K562 (cell line): ENCODE results near the gene ASIC3. TPM values are rescaled to one million over a fixed set of nuclear protein-coding genes. Genes with fewer than 3 reads are reported as not detected.

ENCODE experiments used
- BRD9 ChIP-seq: fragments of 450-650 bp; IDR thresholded peaks from 2 replicates; pipeline ENCODE4 v1.6.1; 2018; ENCODE audit warnings: low read depth; ENCODE audit not compliant: partially characterized antibody
- CBX3 ChIP-seq, 2 experiments: IDR thresholded peaks; 1 replicate in 1 of 2; 2 replicates in 1 of 2; pipeline ENCODE4 v1.6.1; 2012; ENCODE audit warnings: inconsistent platforms in 2 of 2, low read length in 2 of 2, borderline replicate concordance in 1 of 2, control low read depth in 1 of 2
- CBX8 ChIP-seq: fragments of 200-600 bp; sonication (generic); IDR thresholded peaks from 2 replicates; pipeline ENCODE4 v1.6.1; 2012; ENCODE audit warnings: borderline replicate concordance, mixed run types, low read depth, mild to moderate bottlenecking, moderate library complexity, mixed read lengths, low read length, control low read depth, inconsistent platforms; ENCODE audit not compliant: poor library complexity, severe bottlenecking; ENCODE audit errors: extremely low read depth
- CHD2 ChIP-seq: IDR thresholded peaks from 2 replicates; pipeline ENCODE4 v1.6.1; 2011; ENCODE audit warnings: low read depth, low read length
- CREM ChIP-seq: IDR thresholded peaks from 2 replicates; pipeline ENCODE4 v1.6.1; 2014; ENCODE audit warnings: antibody characterized with exemption, low read depth
- ELF2 ChIP-seq: fragments of 250-450 bp; sonication (Bioruptor Pico); IDR thresholded peaks from 2 replicates; pipeline ENCODE4 v1.5.0; 2021; ENCODE audit warnings: mild to moderate bottlenecking
- GABPB2 ChIP-seq: fragments of 250-450 bp; sonication (Bioruptor Pico); conservative IDR thresholded peaks from 2 replicates; pipeline ENCODE4 v1.5.1; 2021; ENCODE audit warnings: mild to moderate bottlenecking
- MAX ChIP-seq: sonication (generic); formaldehyde crosslinking; IDR thresholded peaks from 2 replicates; pipeline ENCODE4 v1.9.0; 2022; ENCODE audit warnings: mild to moderate bottlenecking, missing genetic modification reagents
- MCM5 ChIP-seq: fragments of 450-650 bp; IDR thresholded peaks from 2 replicates; pipeline ENCODE4 v1.6.1; 2016; ENCODE audit warnings: low read depth
- MXI1 ChIP-seq: IDR thresholded peaks from 2 replicates; pipeline ENCODE4 v1.6.1; 2011; ENCODE audit warnings: low read depth, mild to moderate bottlenecking, improper control_type of control experiment, low read length
- NR2C2 ChIP-seq, 2 experiments: fragments of 200-800 bp in 1 of 2; sonication (Bioruptor generic) in 1 of 2; sonication (generic) in 1 of 2; formaldehyde crosslinking in 1 of 2; IDR thresholded peaks; 2 replicates each; pipeline versions ENCODE4 v1.6.1 to v1.8.0; 2016 to 2022; ENCODE audit warnings: mild to moderate bottlenecking in 1 of 2, missing compliant biosample characterization in 1 of 2, missing genetic modification characterization in 1 of 2, missing genetic modification reagents in 1 of 2
- SAP30 ChIP-seq: fragments of 200-600 bp; sonication (generic); IDR thresholded peaks from 2 replicates; pipeline ENCODE4 v1.6.1; 2012; ENCODE audit warnings: borderline replicate concordance, low read depth, mild to moderate bottlenecking, moderate library complexity, low read length, control low read depth, inconsistent platforms; ENCODE audit not compliant: insufficient read depth, poor library complexity, severe bottlenecking
- SIN3A ChIP-seq, 2 experiments: fragments of 150-350 bp in 1 of 2; IDR thresholded peaks; 2 replicates each; pipeline ENCODE4 v1.6.1; 2011 to 2016; ENCODE audit warnings: borderline replicate concordance in 2 of 2, low read depth in 2 of 2, low read length in 2 of 2, mild to moderate bottlenecking in 2 of 2, moderate library complexity in 2 of 2; ENCODE audit not compliant: control insufficient read depth in 1 of 2
- TFAP4 ChIP-seq: sonication (generic); formaldehyde crosslinking; IDR thresholded peaks from 2 replicates; pipeline ENCODE4 v1.8.0; 2022; ENCODE audit warnings: missing genetic modification reagents, mild to moderate bottlenecking, moderate library complexity, borderline replicate concordance
- VEZF1 ChIP-seq: fragments of 200-800 bp; sonication (Bioruptor generic); IDR thresholded peaks from 2 replicates; pipeline ENCODE4 v1.6.1; 2017; ENCODE audit warnings: missing genetic modification characterization, missing compliant biosample characterization
- YY1 ChIP-seq, 3 experiments: IDR thresholded peaks; 2 replicates each; pipeline ENCODE4 v1.6.1; 2011; ENCODE audit warnings: low read length in 2 of 3, mild to moderate bottlenecking in 2 of 3, moderate library complexity in 2 of 3, borderline replicate concordance in 1 of 3, control low read depth in 1 of 3, low read depth in 1 of 3; ENCODE audit not compliant: insufficient read depth in 3 of 3, insufficient replicate concordance in 2 of 3, control insufficient read depth in 1 of 3, insufficient read length in 1 of 3; ENCODE audit errors: extremely low read depth in 1 of 3
- ZMIZ1 ChIP-seq, 2 experiments: fragments of 150-350 bp in 1 of 2; IDR thresholded peaks; 2 replicates each; pipeline ENCODE4 v1.6.1; 2012 to 2016; ENCODE audit warnings: low read depth in 2 of 2, low read length in 2 of 2, mild to moderate bottlenecking in 1 of 2, moderate library complexity in 1 of 2
- polyA plus RNA-seq, 8 experiments: library from polyadenylated mRNA; depleted of rRNA in 4 of 8; stranded (reverse) in 5 of 8; unstranded in 3 of 8; fragments of >200 nt; fragmentation: Nextera tagmentation in 2 of 8; fragmentation: Illumina TruSeq in 1 of 8; extraction: Ambion mirVana in 2 of 8; extraction: Trizol in 1 of 8; gene quantifications; 2 replicates each; pipeline versions ENCODE4 v1.2.1 to v1.2.3, GENCODE V29; 2011 to 2014; ENCODE audit warnings: inconsistent platforms in 1 of 8, missing spikeins in 1 of 8
- total RNA-seq, 7 experiments: library from RNA; depleted of rRNA in 6 of 7; stranded (reverse); fragments of >200 nt in 6 of 7; fragmentation: Illumina TruSeq in 2 of 7; extraction: Trizol in 2 of 7; gene quantifications; 2 replicates each; pipeline versions ENCODE4 v1.2.1 to v1.2.3, GENCODE V29; 2011 to 2021; ENCODE audit warnings: low replicate concordance in 1 of 7

The ASIC3 gene
- total and polyA plus RNA-seq, 9 of the 15 experiments (the other 6 are each of a cell fraction or from before 2014, with no cell fraction given) = 0.11 to 5.0 (median 0.87) TPM

GRCh38 chr7:151062399-151063211 lies 14.3 kb downstream of the ASIC3 start (continued):
- TF ChIP-seq CBX8 = no peak
- no peak for TF ChIP-seq MCM5
- TF ChIP-seq SAP30 = peak; percentile 96
- TF ChIP-seq VEZF1 = peak; percentile 90; the same call in 1 of the 2 replicates
- 0 out of 2 replicates have a peak, but pooled peaks have one; percentile 27 for TF ChIP-seq CHD2
- no peak for TF ChIP-seq GABPB2
- TF ChIP-seq SIN3A (IDR thresholded peaks at IDR 0.05; ENCODE audit: borderline replicate concordance in 2 of 2, control insufficient read depth in 1 of 2, low read depth in 2 of 2, low read length in 2 of 2) = peak; percentile 96 to 98
- TF ChIP-seq CBX3 (IDR thresholded peaks at IDR 0.05; ENCODE audit: borderline replicate concordance in 1 of 2, low read length in 2 of 2) = 0 out of 3 replicates have a peak, but pooled peaks of 1 of the 2 experiments have one; percentile 6
- TF ChIP-seq ELF2 (CRISPR knock-in tag) = peak; percentile 49; the same call in 1 of the 2 replicates
- peak; percentile 98 for TF ChIP-seq MAX
- peak; percentile 48; the same call in 1 of the 2 replicates for TF ChIP-seq CREM
- no peak for TF ChIP-seq ZMIZ1 (IDR thresholded peaks at IDR 0.05; ENCODE audit: low read depth in 2 of 2, low read length in 2 of 2)
- peak; percentile 73 for TF ChIP-seq TFAP4 (CRISPR knock-in tag)
- peak; percentile 99 for TF ChIP-seq MXI1
- peak in 1 of 3 experiments; percentile 13 for TF ChIP-seq YY1 (IDR thresholded peaks at IDR 0.05; ENCODE audit: borderline replicate concordance in 1 of 3, control insufficient read depth in 1 of 3, extremely low read depth in 1 of 3, insufficient read depth in 3 of 3, insufficient read length in 1 of 3, insufficient replicate concordance in 2 of 3, low read depth in 1 of 3, low read length in 2 of 3)
- no peak for TF ChIP-seq BRD9
- TF ChIP-seq NR2C2 (CRISPR knock-in tag; IDR thresholded peaks at IDR 0.05) = no peak
- peak; percentile 21; the same call in 1 of the 2 replicates for TF ChIP-seq NR2C2 (tag; IDR thresholded peaks at IDR 0.05)
